NCI-H69 (cell line): ENCODE data around the gene SNAI3.
A peak's percentile ranks its signal among the peaks of the same experiment; 100 is the strongest.

ENCODE experiments used
- DNase-seq: peaks from one replicate; lab custom pipeline; 2025; lab: John Stamatoyannopoulos, UW

The SNAI3 gene

GRCh38 chr16:88705801-88706228, 19.5 kb upstream of the SNAI3 start:
- DNase-seq, result peak; percentile 32

- no peak for DNase-seq
Measured at GRCh38 chr16:88705076-88705684, 18.9 kb upstream of the SNAI3 start.

- no peak for DNase-seq
Measured at GRCh38 chr16:88703486-88704309, 17.4 kb upstream of the SNAI3 start.

- DNase-seq, result no peak
Measured at GRCh38 chr16:88702371-88703210, 16.3 kb upstream of the SNAI3 start.

- no peak for DNase-seq
Measured at GRCh38 chr16:88701581-88702370, 15.5 kb upstream of the SNAI3 start.

GRCh38 chr16:88700636-88701482, 14.6 kb upstream of the SNAI3 start:
- DNase-seq, result no peak

GRCh38 chr16:88700322-88700635, 14.0 kb upstream of the SNAI3 start:
- DNase-seq, result no peak

GRCh38 chr16:88699180-88699579, 12.9 kb upstream of the SNAI3 start:
- no peak for DNase-seq

- DNase-seq, result no peak
Measured at GRCh38 chr16:88698646-88699045, 12.3 kb upstream of the SNAI3 start.

- DNase-seq, result no peak
Measured at GRCh38 chr16:88697831-88698615, 11.7 kb upstream of the SNAI3 start.

GRCh38 chr16:88697116-88697830, 11.0 kb upstream of the SNAI3 start:
- DNase-seq, result no peak

GRCh38 chr16:88696441-88696840, 10.1 kb upstream of the SNAI3 start:
- no peak for DNase-seq

- no peak for DNase-seq
Measured at GRCh38 chr16:88695753-88696152, 9.4 kb upstream of the SNAI3 start.

- DNase-seq, result no peak
Measured at GRCh38 chr16:88695218-88695617, 8.9 kb upstream of the SNAI3 start.

GRCh38 chr16:88694221-88695087, 8.1 kb upstream of the SNAI3 start:
- no peak for DNase-seq

GRCh38 chr16:88693420-88694177, 7.3 kb upstream of the SNAI3 start:
- DNase-seq, result no peak

GRCh38 chr16:88692861-88693260, 6.6 kb upstream of the SNAI3 start:
- DNase-seq, result no peak
